GM23338 (cell line): Measurements from ENCODE around the gene IFT74. TPM values are rescaled to one million over a fixed set of nuclear protein-coding genes. Genes with fewer than 3 reads are reported as not detected.

Experiments
- ATAC-seq: fragments of 200-7000 bp; cut with Tn5 transposase; 3 replicates; pipeline ENCODE4 v1.9.1; 2020
- DNase-seq: peaks from one replicate; pipeline ENCODE4 v3.0.0-alpha.2; 2015; ENCODE audit warnings: low spot score
- H2AFZ ChIP-seq: fragments of 200-600 bp; sonication (generic); 2 replicates; pipeline ENCODE4 v1.8.0; 2016; ENCODE audit warnings: antibody characterized with exemption, mild to moderate bottlenecking, moderate library complexity
- H3F3A ChIP-seq: fragments of 200-600 bp; sonication (generic); replicated peaks from 2 replicates; pipeline ENCODE4 v1.8.0; 2017; ENCODE audit warnings: antibody characterized with exemption, mixed run types, low read depth
- H3K27ac ChIP-seq: fragments of 200-600 bp; sonication (generic); 2 replicates; pipeline ENCODE4 v1.6.1; 2016; ENCODE audit warnings: low read depth
- H3K27me3 ChIP-seq: fragments of 200-600 bp; sonication (generic); 2 replicates; pipeline ENCODE4 v1.8.0; 2016; ENCODE audit warnings: mild to moderate bottlenecking, mixed run types, moderate library complexity; ENCODE audit not compliant: insufficient read depth
- H3K36me3 ChIP-seq: fragments of 200-600 bp; sonication (generic); 2 replicates; pipeline ENCODE4 v1.8.0; 2016; ENCODE audit warnings: mild to moderate bottlenecking; ENCODE audit not compliant: insufficient read depth
- H3K4me1 ChIP-seq: fragments of 200-600 bp; sonication (generic); 2 replicates; pipeline ENCODE4 v1.8.0; 2016; ENCODE audit warnings: mild to moderate bottlenecking, moderate library complexity; ENCODE audit not compliant: insufficient read depth
- H3K4me2 ChIP-seq: fragments of 200-600 bp; sonication (generic); 2 replicates; pipeline ENCODE4 v1.7.1; 2017; ENCODE audit warnings: mixed run types
- H3K4me3 ChIP-seq: fragments of 200-600 bp; sonication (generic); 2 replicates; pipeline ENCODE4 v1.6.1; 2016; ENCODE audit warnings: mixed run types
- H3K79me2 ChIP-seq: fragments of 200-600 bp; sonication (generic); replicated peaks from 2 replicates; pipeline ENCODE4 v1.8.0; 2017; ENCODE audit warnings: mild to moderate bottlenecking; ENCODE audit not compliant: insufficient read depth
- H3K9me2 ChIP-seq: fragments of 200-600 bp; sonication (generic); 2 replicates; pipeline ENCODE4 v1.8.0; 2017; ENCODE audit not compliant: insufficient read depth
- H4K20me1 ChIP-seq: fragments of 200-600 bp; sonication (generic); replicated peaks from 2 replicates; pipeline ENCODE4 v1.8.0; 2017; ENCODE audit warnings: mild to moderate bottlenecking; ENCODE audit not compliant: insufficient read depth
- H3K27ac Mint-ChIP-seq: 2 replicates; pipeline ENCODE4 v1.8.0; 2020; ENCODE audit warnings: inconsistent platforms, mild to moderate bottlenecking, moderate library complexity, mixed read lengths
- H3K27me3 Mint-ChIP-seq: 3 replicates; pipeline ENCODE4 v1.8.0; 2022; ENCODE audit warnings: low read depth, mild to moderate bottlenecking, moderate library complexity, mixed read lengths, inconsistent platforms; ENCODE audit not compliant: insufficient read depth, poor library complexity
- H3K36me3 Mint-ChIP-seq: 3 replicates; pipeline ENCODE4 v1.8.0; 2021; ENCODE audit warnings: low read depth, mild to moderate bottlenecking, inconsistent platforms, moderate library complexity, mixed read lengths
- H3K4me1 Mint-ChIP-seq: 3 replicates; pipeline ENCODE4 v1.8.0; 2020; ENCODE audit warnings: mild to moderate bottlenecking, inconsistent platforms, mixed read lengths
- H3K4me3 Mint-ChIP-seq: 3 replicates; pipeline ENCODE4 v1.8.0; 2021; ENCODE audit warnings: moderate library complexity, mild to moderate bottlenecking, inconsistent platforms, mixed read lengths
- H3K9me3 Mint-ChIP-seq: 3 replicates; pipeline ENCODE4 v1.8.0; 2020; ENCODE audit warnings: moderate library complexity, mild to moderate bottlenecking, inconsistent platforms, mixed read lengths
- CREB1 ChIP-seq: fragments of 250-450 bp; sonication (Bioruptor Pico); IDR thresholded peaks from 2 replicates; pipeline ENCODE4 v1.5.0; 2020; ENCODE audit warnings: low read depth, mild to moderate bottlenecking, moderate library complexity
- EZH2 ChIP-seq: fragments of 200-600 bp; sonication (generic); IDR thresholded peaks from one replicate; pipeline ENCODE4 v1.8.0; 2017; ENCODE audit warnings: antibody characterized with exemption, mild to moderate bottlenecking, low read depth; ENCODE audit not compliant: unreplicated experiment
- EZH2phosphoT487 ChIP-seq: fragments of 200-600 bp; sonication (generic); IDR thresholded peaks from one replicate; pipeline ENCODE4 v1.8.1; 2018; ENCODE audit warnings: antibody characterized with exemption; ENCODE audit not compliant: unreplicated experiment
- JUNB ChIP-seq: IDR thresholded peaks from one replicate; pipeline ENCODE4 v1.6.1; 2016; ENCODE audit warnings: antibody characterized with exemption; ENCODE audit not compliant: unreplicated experiment
- NANOG ChIP-seq: IDR thresholded peaks from 2 replicates; pipeline ENCODE4 v1.6.1; 2016; ENCODE audit warnings: antibody characterized with exemption, borderline replicate concordance
- POLR2AphosphoS5 ChIP-seq: IDR thresholded peaks from 2 replicates; pipeline ENCODE4 v1.6.1; 2016; ENCODE audit warnings: antibody characterized with exemption, low read depth
- STAT1 ChIP-seq: IDR thresholded peaks from one replicate; pipeline ENCODE4 v1.6.1; 2016; ENCODE audit warnings: antibody characterized with exemption; ENCODE audit not compliant: unreplicated experiment
- ZNF114 ChIP-seq: fragments of 250-450 bp; sonication (Bioruptor Pico); IDR thresholded peaks from 2 replicates; pipeline ENCODE4 v1.5.0; 2020; ENCODE audit warnings: mild to moderate bottlenecking, moderate library complexity
- ZNF331 ChIP-seq: fragments of 250-450 bp; sonication (Bioruptor Pico); IDR thresholded peaks from 2 replicates; pipeline ENCODE4 v1.5.0; 2020; ENCODE audit warnings: low read depth, mild to moderate bottlenecking, moderate library complexity
- polyA plus RNA-seq: library from polyadenylated mRNA; unstranded; fragments of >200 nt; fragmentation: Nextera tagmentation; extraction: Ambion mirVana; gene quantifications from 2 replicates; pipeline ENCODE4 v1.2.1, GENCODE V29; 2016
- total RNA-seq: library from RNA; depleted of rRNA; stranded (reverse); fragments of >200 nt; shearing (Covaris generic); gene quantifications from 2 replicates; pipeline ENCODE4 v1.2.3, GENCODE V29; 2014
- TF ChIP-seq, protein P1 (sequence below): fragments of 250-450 bp; sonication (Bioruptor Pico); IDR thresholded peaks from 2 replicates; pipeline ENCODE4 v1.5.0; 2020; ENCODE audit warnings: mild to moderate bottlenecking, moderate library complexity
- TF ChIP-seq, protein P2 (sequence below), 2 experiments: fragments of 200-600 bp in 1 of 2; sonication (generic) in 1 of 2; conservative IDR thresholded peaks; 2 replicates each; pipeline versions ENCODE4 v1.5.1 to v1.6.1; 2016 to 2017; ENCODE audit warnings: antibody characterized with exemption in 2 of 2, low read depth in 2 of 2, mild to moderate bottlenecking in 2 of 2, moderate library complexity in 1 of 2
- TF ChIP-seq, protein P3 (sequence below): IDR thresholded peaks from 2 replicates; pipeline ENCODE4 v1.6.1; 2016; ENCODE audit warnings: antibody characterized with exemption
- TF ChIP-seq, protein P4 (sequence below): IDR thresholded peaks from one replicate; pipeline ENCODE4 v1.6.1; 2018; ENCODE audit warnings: antibody characterized with exemption; ENCODE audit not compliant: unreplicated experiment

The IFT74 gene
- total and polyA plus RNA-seq, 2 experiments from 2014 or later: 14.6 to 30.0 TPM

DNA sequence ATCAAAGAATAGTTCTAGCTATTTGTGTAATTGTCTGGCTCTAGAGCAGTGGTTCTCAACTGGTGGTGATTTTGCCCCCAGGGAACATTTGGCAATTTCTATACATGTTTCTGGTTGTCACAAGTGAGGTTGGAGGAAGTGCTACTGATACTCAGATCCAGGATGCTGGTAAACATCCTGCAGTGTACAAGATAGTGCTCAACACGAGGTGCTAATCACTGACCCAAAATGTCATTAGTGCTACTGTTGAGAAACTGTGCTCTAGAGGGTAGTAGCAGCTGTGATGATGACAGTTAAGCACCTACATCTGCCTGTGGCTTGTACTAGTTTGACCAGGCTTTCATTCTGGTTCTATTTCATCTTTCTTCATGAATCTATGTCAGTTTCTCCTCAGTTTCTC is 27.1 kb downstream of the IFT74 start:
- H3K4me3 Mint-ChIP-seq: no peak overlapping the region
- no peaks in the 10 kb centered on the region for H3K27me3 ChIP-seq
- no peaks in the 10 kb centered on the region for H3K79me2 ChIP-seq
- no peaks in the 10 kb centered on the region for H3K9me3 Mint-ChIP-seq
- H3K27ac ChIP-seq: no peak overlapping the region
- no peaks in the 10 kb centered on the region for H3K36me3 ChIP-seq
- no peak overlapping the region for H3K27ac Mint-ChIP-seq
- no peaks in the 10 kb centered on the region for H3K9me2 ChIP-seq
- no peaks in the 10 kb centered on the region for H3F3A ChIP-seq
- no peaks in the 10 kb centered on the region for H3K4me1 Mint-ChIP-seq
- H3K27me3 Mint-ChIP-seq: no peaks in the 10 kb centered on the region
- peaks cover 8% of the 10 kb centered on the region; the same call in 2 of the 3 replicates for H3K36me3 Mint-ChIP-seq
- no peak for ATAC-seq
- H3K4me2 ChIP-seq: no peak overlapping the region
- H3K4me3 ChIP-seq: no peak overlapping the region
- no peaks in the 10 kb centered on the region for H3K4me1 ChIP-seq
- no peaks in the 10 kb centered on the region for H4K20me1 ChIP-seq
- DNase-seq: no peak
- H2AFZ ChIP-seq: no peak overlapping the region
- TF ChIP-seq EZH2 (no peak), ZNF331 (no peak), NANOG (no peak), ZNF114 (no peak), CREB1 (CRISPR knock-in tag) (no peak), JUNB (no peak), STAT1 (no peak), EZH2phosphoT487 (no peak), POLR2AphosphoS5 (no peak)
- TF ChIP-seq, protein P1, sequence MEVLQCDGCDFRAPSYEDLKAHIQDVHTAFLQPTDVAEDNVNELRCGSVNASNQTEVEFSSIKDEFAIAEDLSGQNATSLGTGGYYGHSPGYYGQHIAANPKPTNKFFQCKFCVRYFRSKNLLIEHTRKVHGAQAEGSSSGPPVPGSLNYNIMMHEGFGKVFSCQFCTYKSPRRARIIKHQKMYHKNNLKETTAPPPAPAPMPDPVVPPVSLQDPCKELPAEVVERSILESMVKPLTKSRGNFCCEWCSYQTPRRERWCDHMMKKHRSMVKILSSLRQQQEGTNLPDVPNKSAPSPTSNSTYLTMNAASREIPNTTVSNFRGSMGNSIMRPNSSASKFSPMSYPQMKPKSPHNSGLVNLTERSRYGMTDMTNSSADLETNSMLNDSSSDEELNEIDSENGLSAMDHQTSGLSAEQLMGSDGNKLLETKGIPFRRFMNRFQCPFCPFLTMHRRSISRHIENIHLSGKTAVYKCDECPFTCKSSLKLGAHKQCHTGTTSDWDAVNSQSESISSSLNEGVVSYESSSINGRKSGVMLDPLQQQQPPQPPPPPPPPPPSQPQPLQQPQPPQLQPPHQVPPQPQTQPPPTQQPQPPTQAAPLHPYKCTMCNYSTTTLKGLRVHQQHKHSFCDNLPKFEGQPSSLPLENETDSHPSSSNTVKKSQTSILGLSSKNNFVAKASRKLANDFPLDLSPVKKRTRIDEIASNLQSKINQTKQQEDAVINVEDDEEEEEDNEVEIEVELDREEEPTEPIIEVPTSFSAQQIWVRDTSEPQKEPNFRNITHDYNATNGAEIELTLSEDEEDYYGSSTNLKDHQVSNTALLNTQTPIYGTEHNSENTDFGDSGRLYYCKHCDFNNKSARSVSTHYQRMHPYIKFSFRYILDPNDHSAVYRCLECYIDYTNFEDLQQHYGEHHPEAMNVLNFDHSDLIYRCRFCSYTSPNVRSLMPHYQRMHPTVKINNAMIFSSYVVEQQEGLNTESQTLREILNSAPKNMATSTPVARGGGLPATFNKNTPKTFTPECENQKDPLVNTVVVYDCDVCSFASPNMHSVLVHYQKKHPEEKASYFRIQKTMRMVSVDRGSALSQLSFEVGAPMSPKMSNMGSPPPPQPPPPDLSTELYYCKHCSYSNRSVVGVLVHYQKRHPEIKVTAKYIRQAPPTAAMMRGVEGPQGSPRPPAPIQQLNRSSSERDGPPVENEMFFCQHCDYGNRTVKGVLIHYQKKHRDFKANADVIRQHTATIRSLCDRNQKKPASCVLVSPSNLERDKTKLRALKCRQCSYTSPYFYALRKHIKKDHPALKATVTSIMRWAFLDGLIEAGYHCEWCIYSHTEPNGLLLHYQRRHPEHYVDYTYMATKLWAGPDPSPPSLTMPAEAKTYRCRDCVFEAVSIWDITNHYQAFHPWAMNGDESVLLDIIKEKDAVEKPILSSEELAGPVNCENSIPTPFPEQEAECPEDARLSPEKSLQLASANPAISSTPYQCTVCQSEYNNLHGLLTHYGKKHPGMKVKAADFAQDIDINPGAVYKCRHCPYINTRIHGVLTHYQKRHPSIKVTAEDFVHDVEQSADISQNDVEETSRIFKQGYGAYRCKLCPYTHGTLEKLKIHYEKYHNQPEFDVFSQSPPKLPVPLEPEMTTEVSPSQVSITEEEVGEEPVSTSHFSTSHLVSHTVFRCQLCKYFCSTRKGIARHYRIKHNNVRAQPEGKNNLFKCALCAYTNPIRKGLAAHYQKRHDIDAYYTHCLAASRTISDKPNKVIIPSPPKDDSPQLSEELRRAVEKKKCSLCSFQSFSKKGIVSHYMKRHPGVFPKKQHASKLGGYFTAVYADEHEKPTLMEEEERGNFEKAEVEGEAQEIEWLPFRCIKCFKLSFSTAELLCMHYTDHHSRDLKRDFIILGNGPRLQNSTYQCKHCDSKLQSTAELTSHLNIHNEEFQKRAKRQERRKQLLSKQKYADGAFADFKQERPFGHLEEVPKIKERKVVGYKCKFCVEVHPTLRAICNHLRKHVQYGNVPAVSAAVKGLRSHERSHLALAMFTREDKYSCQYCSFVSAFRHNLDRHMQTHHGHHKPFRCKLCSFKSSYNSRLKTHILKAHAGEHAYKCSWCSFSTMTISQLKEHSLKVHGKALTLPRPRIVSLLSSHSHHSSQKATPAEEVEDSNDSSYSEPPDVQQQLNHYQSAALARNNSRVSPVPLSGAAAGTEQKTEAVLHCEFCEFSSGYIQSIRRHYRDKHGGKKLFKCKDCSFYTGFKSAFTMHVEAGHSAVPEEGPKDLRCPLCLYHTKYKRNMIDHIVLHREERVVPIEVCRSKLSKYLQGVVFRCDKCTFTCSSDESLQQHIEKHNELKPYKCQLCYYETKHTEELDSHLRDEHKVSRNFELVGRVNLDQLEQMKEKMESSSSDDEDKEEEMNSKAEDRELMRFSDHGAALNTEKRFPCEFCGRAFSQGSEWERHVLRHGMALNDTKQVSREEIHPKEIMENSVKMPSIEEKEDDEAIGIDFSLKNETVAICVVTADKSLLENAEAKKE (CRISPR knock-in tag): no peak
- TF ChIP-seq, protein P2, sequence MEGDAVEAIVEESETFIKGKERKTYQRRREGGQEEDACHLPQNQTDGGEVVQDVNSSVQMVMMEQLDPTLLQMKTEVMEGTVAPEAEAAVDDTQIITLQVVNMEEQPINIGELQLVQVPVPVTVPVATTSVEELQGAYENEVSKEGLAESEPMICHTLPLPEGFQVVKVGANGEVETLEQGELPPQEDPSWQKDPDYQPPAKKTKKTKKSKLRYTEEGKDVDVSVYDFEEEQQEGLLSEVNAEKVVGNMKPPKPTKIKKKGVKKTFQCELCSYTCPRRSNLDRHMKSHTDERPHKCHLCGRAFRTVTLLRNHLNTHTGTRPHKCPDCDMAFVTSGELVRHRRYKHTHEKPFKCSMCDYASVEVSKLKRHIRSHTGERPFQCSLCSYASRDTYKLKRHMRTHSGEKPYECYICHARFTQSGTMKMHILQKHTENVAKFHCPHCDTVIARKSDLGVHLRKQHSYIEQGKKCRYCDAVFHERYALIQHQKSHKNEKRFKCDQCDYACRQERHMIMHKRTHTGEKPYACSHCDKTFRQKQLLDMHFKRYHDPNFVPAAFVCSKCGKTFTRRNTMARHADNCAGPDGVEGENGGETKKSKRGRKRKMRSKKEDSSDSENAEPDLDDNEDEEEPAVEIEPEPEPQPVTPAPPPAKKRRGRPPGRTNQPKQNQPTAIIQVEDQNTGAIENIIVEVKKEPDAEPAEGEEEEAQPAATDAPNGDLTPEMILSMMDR (conservative IDR thresholded peaks at IDR 0.05; ENCODE audit: low read depth in 2 of 2): no peak
- TF ChIP-seq, protein P3, sequence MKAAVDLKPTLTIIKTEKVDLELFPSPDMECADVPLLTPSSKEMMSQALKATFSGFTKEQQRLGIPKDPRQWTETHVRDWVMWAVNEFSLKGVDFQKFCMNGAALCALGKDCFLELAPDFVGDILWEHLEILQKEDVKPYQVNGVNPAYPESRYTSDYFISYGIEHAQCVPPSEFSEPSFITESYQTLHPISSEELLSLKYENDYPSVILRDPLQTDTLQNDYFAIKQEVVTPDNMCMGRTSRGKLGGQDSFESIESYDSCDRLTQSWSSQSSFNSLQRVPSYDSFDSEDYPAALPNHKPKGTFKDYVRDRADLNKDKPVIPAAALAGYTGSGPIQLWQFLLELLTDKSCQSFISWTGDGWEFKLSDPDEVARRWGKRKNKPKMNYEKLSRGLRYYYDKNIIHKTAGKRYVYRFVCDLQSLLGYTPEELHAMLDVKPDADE: no peak
- TF ChIP-seq, protein P4, sequence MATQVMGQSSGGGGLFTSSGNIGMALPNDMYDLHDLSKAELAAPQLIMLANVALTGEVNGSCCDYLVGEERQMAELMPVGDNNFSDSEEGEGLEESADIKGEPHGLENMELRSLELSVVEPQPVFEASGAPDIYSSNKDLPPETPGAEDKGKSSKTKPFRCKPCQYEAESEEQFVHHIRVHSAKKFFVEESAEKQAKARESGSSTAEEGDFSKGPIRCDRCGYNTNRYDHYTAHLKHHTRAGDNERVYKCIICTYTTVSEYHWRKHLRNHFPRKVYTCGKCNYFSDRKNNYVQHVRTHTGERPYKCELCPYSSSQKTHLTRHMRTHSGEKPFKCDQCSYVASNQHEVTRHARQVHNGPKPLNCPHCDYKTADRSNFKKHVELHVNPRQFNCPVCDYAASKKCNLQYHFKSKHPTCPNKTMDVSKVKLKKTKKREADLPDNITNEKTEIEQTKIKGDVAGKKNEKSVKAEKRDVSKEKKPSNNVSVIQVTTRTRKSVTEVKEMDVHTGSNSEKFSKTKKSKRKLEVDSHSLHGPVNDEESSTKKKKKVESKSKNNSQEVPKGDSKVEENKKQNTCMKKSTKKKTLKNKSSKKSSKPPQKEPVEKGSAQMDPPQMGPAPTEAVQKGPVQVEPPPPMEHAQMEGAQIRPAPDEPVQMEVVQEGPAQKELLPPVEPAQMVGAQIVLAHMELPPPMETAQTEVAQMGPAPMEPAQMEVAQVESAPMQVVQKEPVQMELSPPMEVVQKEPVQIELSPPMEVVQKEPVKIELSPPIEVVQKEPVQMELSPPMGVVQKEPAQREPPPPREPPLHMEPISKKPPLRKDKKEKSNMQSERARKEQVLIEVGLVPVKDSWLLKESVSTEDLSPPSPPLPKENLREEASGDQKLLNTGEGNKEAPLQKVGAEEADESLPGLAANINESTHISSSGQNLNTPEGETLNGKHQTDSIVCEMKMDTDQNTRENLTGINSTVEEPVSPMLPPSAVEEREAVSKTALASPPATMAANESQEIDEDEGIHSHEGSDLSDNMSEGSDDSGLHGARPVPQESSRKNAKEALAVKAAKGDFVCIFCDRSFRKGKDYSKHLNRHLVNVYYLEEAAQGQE: no peak
